Activated CD4-positive, alpha-beta T cell treated with anti-CD3 and anti-CD28 coated beads, Interleukin-2, amount 10 ng/mL, durations not matched to agents 7 days and 5 days (primary cell): ENCODE measurements around the gene CTDNEP1. TPM values are rescaled to one million over a fixed set of nuclear protein-coding genes. Genes with fewer than 3 reads are reported as not detected.
A peak's percentile ranks its signal among the peaks of the same experiment; 100 is the strongest.

Source experiments
- CTCF ChIA-PET: fragments of 350-600 bp; sonication (Branson Sonifier 250); formaldehyde crosslinking; loops from one replicate; lab custom pipeline; 2021; ENCODE audit warnings: antibody characterized with exemption; lab: Charles Lee
- POLR2A ChIA-PET: fragments of 350-600 bp; sonication (Branson Sonifier 250); formaldehyde crosslinking; loops from one replicate; lab custom pipeline; 2021; ENCODE audit warnings: antibody characterized with exemption; lab: Charles Lee
- DNase-seq: peaks from one replicate; pipeline ENCODE4 v3.0.0-alpha.2; 2020
- H3K27ac Mint-ChIP-seq: one replicate; pipeline ENCODE4 v1.8.0; 2021; ENCODE audit warnings: mild to moderate bottlenecking, moderate library complexity, mixed read lengths
- H3K27me3 Mint-ChIP-seq: one replicate; pipeline ENCODE4 v1.8.0; 2021; ENCODE audit warnings: mixed read lengths
- H3K36me3 Mint-ChIP-seq: one replicate; pipeline ENCODE4 v1.8.0; 2021; ENCODE audit warnings: low read depth, mixed read lengths
- H3K4me1 Mint-ChIP-seq: one replicate; pipeline ENCODE4 v1.8.0; 2021; ENCODE audit warnings: mixed read lengths
- H3K4me3 Mint-ChIP-seq: one replicate; pipeline ENCODE4 v1.8.0; 2021; ENCODE audit warnings: mild to moderate bottlenecking, moderate library complexity, mixed read lengths
- H3K9me3 Mint-ChIP-seq: one replicate; pipeline ENCODE4 v1.8.0; 2021; ENCODE audit warnings: mixed read lengths
- total RNA-seq, 2 experiments: library from RNA; stranded (reverse); gene quantifications; one replicate each; pipeline ENCODE4 v1.2.3, GENCODE V29; 2021

CTDNEP1 gene
- total RNA-seq, 2 experiments from 2014 or later: 168 to 183 TPM

- H3K27ac Mint-ChIP-seq: no peak overlapping the region
- H3K4me3 Mint-ChIP-seq: peak overlapping the region; percentile 58
- H3K27me3 Mint-ChIP-seq: peaks cover 33% of the 10 kb centered on the region
- ChIA-PET POLR2A (no interaction called here), CTCF (interaction anchor here (0.6 to 1.3 kb wide), 2 partner anchors 22 to 34 kb away, joined by 3 to 6 read pairs; no protein-coding TSS in a partner anchor)
- peaks cover 4% of the 10 kb centered on the region for H3K36me3 Mint-ChIP-seq
- no peak for DNase-seq
- H3K4me1 Mint-ChIP-seq: peaks cover 26% of the 10 kb centered on the region
- H3K9me3 Mint-ChIP-seq: no peaks in the 10 kb centered on the region
These were observed 12.2 kb upstream of the CTDNEP1 start for GRCh38 chr17:7263801-7264078.

DNA sequence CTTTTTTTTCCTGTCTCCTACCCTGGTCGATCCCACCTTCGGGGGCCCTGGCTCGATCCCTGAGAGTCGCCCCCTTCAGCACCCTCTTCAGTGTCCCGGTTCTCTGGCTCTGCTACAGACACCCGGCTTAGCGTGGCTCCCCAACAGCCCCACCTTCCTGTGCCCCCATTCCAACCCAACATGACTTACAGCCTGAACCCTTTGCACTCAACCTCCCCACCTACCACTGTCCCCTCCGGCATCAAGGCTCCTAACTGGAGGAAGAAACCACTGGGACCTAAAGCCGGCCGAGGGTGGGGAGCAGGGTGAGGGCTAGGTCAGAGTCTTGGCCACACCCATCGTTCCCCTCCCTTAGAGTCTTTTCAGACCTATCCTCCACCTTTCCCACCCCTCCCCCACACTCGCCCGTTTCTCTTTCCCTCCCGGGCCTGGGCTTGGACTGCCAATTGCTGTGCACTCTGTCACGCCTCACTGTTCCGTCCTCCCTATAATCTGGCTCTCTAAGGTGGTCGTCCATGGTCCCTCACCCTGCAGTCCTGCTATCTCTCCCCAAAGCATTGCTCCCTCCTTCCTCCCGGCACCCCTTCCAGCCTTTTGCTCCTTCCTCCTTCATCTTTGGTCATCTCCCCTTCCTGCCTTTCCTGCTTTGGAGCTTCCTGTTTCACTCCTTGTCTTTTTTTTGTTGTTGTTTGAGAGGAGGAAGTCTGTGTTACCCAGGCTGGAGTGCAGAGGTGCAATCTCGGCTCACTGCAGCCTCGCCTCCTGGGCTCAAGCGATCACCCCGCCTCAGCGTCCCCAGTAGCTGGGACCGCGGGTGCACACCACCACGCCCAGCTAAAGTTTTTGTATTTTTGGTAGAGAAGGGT, 11.6 kb upstream of the CTDNEP1 start:
- peak overlapping the region; percentile 58 for H3K4me3 Mint-ChIP-seq
- ChIA-PET POLR2A (no interaction called here), CTCF (interaction anchor here (0.6 kb wide), 1 partner anchor 35 kb away, joined by 6 read pairs; no protein-coding TSS in a partner anchor)
- no peaks in the 10 kb centered on the region for H3K9me3 Mint-ChIP-seq
- H3K27ac Mint-ChIP-seq: peak overlapping the region; percentile 66
- DNase-seq: no peak
- H3K36me3 Mint-ChIP-seq: peaks cover 6% of the 10 kb centered on the region
- H3K4me1 Mint-ChIP-seq: peaks cover 26% of the 10 kb centered on the region
- peaks cover 33% of the 10 kb centered on the region for H3K27me3 Mint-ChIP-seq

- peaks cover 33% of the 10 kb centered on the region for H3K27me3 Mint-ChIP-seq
- peaks cover 26% of the 10 kb centered on the region for H3K4me1 Mint-ChIP-seq
- DNase-seq: no peak
- H3K4me3 Mint-ChIP-seq: peak within 1 kb of the TSS; percentile 58
- no peaks in the 10 kb centered on the region for H3K9me3 Mint-ChIP-seq
- CTCF ChIA-PET: no interaction called here
- H3K36me3 Mint-ChIP-seq: peaks cover 6% of the 10 kb centered on the region
- POLR2A ChIA-PET: interaction anchor here (0.5 kb wide), 1 partner anchor 87 kb away, joined by 4 read pairs; no protein-coding TSS in a partner anchor
- peak within 1 kb of the TSS; percentile 64 for H3K27ac Mint-ChIP-seq
These were observed 10.8 kb upstream of the CTDNEP1 start, which contains the start of gene CLDN7 for GRCh38 chr17:7262192-7262934. CLDN7 (minus strand) TSS chr17:7262478; CDS start chr17:7262043, 435 bp downstream.

DNA sequence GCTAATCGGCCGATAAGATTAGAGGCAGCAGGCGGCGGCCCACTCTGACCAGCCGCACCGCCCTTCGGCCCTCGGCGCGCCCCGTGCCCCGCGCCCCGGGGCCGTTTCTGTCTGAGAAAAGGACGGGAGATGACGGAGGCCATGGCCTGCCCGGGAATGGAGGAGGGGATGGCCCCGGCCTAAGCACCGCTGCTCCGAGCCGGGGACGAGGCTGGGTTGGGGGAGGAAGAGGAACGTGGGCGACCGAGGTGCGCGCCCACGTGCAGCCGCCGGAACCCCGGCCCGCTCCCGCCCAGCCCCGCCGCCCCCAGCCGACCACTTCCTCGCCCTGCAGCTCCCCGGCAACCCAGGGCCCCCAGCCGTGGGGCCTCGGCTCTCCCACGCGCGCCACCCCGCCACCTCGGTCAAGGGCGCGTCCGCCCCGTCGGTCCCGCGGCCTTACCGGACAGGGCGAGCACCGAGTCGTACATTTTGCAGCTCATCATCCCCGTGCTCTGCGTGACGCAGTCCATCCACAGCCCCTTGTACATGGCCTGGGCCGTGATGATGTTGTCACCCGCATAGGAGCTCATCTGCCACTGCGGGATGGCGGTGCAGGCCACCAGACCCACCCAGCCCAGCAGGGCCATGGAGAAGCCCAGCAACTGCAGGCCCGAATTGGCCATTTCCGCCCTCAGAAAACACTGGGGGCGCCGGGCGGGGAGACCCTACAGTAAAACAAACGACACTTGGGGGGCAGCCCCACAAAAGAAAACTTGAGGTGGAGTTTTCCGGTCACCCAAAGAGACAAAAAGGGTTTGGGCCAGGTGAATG, 10.1 kb upstream of the CTDNEP1 start:
- Mint-ChIP-seq H3K9me3 (no peaks in the 10 kb centered on the region), H3K27ac (no peak overlapping the region), H3K4me3 (peak overlapping the region; percentile 49), H3K36me3 (peaks cover 9% of the 10 kb centered on the region), H3K27me3 (peaks cover 30% of the 10 kb centered on the region), H3K4me1 (peaks cover 29% of the 10 kb centered on the region)
- POLR2A ChIA-PET: interaction anchor here (0.5 kb wide), 1 partner anchor 88 kb away, joined by 4 read pairs; no protein-coding TSS in a partner anchor
- CTCF ChIA-PET: no interaction called here
- DNase-seq: no peak

DNA sequence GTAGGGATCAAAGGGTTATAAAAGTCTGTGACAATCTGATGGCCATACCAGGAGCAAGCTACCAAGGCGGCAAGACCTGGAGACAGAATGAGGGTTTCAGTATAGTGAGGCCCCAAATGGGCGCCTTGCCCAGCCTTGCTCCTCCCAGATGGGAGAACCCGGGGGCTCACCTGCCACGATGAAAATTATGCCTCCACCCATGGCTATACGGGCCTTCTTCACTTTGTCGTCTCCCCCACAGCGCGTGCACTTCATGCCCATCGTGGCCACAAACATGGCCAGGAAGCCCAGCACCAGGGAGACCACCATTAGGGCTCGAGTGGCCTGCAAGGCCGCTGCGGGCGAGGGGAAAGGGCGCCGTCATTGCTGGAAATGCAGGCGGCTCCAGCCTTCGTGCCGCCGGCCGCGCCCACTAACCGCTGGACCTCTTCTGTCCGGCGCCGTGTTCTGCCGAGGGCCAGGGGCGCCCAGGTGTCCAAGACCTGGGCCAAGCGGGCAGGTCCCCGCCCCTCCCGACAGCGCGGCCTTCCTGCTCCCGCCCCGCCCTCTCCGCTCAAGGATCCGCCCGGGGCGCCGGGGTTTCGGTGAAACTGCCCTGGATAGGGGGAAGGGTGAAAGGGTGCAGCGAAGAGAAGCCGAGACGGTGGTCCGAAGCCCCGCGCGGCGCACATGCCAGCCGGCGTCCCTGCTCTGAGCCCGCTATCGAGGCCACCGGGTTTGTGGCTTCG, 9.3 kb upstream of the CTDNEP1 start:
- peak; percentile 39 for DNase-seq
- Mint-ChIP-seq H3K9me3 (no peaks in the 10 kb centered on the region), H3K27ac (peak overlapping the region; percentile 31), H3K27me3 (peaks cover 27% of the 10 kb centered on the region), H3K36me3 (peaks cover 13% of the 10 kb centered on the region), H3K4me1 (peaks cover 33% of the 10 kb centered on the region), H3K4me3 (peak overlapping the region; percentile 41)
- CTCF ChIA-PET: no interaction called here
- POLR2A ChIA-PET: no interaction called here

- no peaks in the 10 kb centered on the region for H3K9me3 Mint-ChIP-seq
- ChIA-PET CTCF (interaction anchor here (1.0 kb wide), 1 partner anchor 64 kb away, joined by 5 read pairs; no protein-coding TSS in a partner anchor), POLR2A (interaction anchor here (1.1 kb wide), 1 partner anchor 11 kb away, joined by 3 read pairs; no protein-coding TSS in a partner anchor)
- no peak overlapping the region for H3K4me3 Mint-ChIP-seq
- H3K27me3 Mint-ChIP-seq: peaks cover 27% of the 10 kb centered on the region
- DNase-seq: no peak
- no peak overlapping the region for H3K27ac Mint-ChIP-seq
- H3K4me1 Mint-ChIP-seq: peaks cover 33% of the 10 kb centered on the region
- peaks cover 13% of the 10 kb centered on the region for H3K36me3 Mint-ChIP-seq
These were observed 8.6 kb upstream of the CTDNEP1 start for GRCh38 chr17:7260151-7260550.

- no peaks in the 10 kb centered on the region for H3K9me3 Mint-ChIP-seq
- H3K4me1 Mint-ChIP-seq: peaks cover 37% of the 10 kb centered on the region
- H3K4me3 Mint-ChIP-seq: no peak overlapping the region
- ChIA-PET POLR2A (interaction anchor here (1.1 kb wide), 1 partner anchor 10 kb away, joined by 3 read pairs; no protein-coding TSS in a partner anchor), CTCF (interaction anchor here (0.7 to 1.0 kb wide), 2 partner anchors 22 to 65 kb away, joined by 3 to 5 read pairs; no protein-coding TSS in a partner anchor)
- H3K27me3 Mint-ChIP-seq: peaks cover 26% of the 10 kb centered on the region
- peaks cover 17% of the 10 kb centered on the region for H3K36me3 Mint-ChIP-seq
- DNase-seq: no peak
- H3K27ac Mint-ChIP-seq: no peak overlapping the region
These were observed 8.0 kb upstream of the CTDNEP1 start for GRCh38 chr17:7259555-7259889.

DNA sequence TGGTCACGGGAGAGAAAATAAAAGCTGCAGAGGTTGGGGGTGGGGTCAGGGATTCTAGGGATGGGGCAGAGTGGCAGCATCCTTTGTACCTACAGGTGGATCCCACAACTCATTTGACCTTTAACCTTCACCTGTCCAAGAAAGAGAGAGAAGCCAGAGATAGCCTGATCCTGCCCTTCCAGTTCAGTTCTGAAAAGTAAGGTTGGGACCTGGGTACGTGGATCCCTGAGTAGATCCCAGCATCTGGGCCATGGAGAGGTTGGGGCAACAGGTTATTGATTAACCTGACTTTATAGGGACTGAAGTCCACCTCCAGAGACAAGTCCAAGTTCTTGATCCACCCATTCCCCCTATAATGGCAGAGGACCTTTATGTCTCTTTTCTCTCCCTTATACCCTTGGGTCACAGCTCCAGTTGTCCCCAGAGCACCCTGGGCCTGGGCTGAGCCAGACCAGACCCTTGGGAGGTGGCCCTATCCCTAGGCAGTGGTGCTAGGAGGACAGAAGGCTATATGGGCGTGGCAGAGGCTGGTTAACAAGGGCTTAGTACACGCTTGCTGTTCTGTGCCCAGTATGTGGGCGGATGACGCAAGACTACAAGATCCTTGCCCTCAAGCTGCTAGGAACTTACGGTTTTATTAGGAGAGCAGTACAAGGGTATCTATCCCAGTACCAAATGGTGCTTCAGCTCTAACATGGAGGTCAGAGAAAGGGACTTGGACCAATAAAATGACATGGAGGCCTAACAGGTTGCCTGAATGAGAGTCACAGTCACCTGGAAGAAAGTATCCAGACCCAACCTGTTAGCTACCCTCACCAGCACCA, 7.4 kb upstream of the CTDNEP1 start:
- Mint-ChIP-seq H3K4me1 (peaks cover 38% of the 10 kb centered on the region), H3K4me3 (no peak overlapping the region), H3K36me3 (peaks cover 23% of the 10 kb centered on the region), H3K27me3 (peaks cover 20% of the 10 kb centered on the region), H3K9me3 (no peaks in the 10 kb centered on the region), H3K27ac (no peak overlapping the region)
- POLR2A ChIA-PET: interaction anchor here (1.1 kb wide), 1 partner anchor 10 kb away, joined by 3 read pairs; no protein-coding TSS in a partner anchor
- CTCF ChIA-PET: interaction anchor here (0.6 to 1.0 kb wide), 3 partner anchors 21 to 140 kb away, joined by 3 to 5 read pairs (median 3); no protein-coding TSS in a partner anchor
- no peak for DNase-seq

- peaks cover 34% of the 10 kb centered on the region for H3K4me1 Mint-ChIP-seq
- ChIA-PET CTCF (interaction anchor here (0.6 to 1.2 kb wide), 5 partner anchors 10 to 37 kb away, joined by 3 read pairs; no protein-coding TSS in a partner anchor), POLR2A (no interaction called here)
- no peak overlapping the region for H3K4me3 Mint-ChIP-seq
- H3K27ac Mint-ChIP-seq: no peak overlapping the region
- DNase-seq: no peak
- H3K27me3 Mint-ChIP-seq: peaks cover 3% of the 10 kb centered on the region
- H3K9me3 Mint-ChIP-seq: no peaks in the 10 kb centered on the region
- peaks cover 24% of the 10 kb centered on the region for H3K36me3 Mint-ChIP-seq
These were observed 5.4 kb upstream of the CTDNEP1 start for GRCh38 chr17:7256766-7257456.

GRCh38 chr17:7254511-7254910, 3.0 kb upstream of the CTDNEP1 start:
- peaks cover 22% of the 10 kb centered on the region for H3K36me3 Mint-ChIP-seq
- ChIA-PET POLR2A (no interaction called here), CTCF (interaction anchor here (0.6 to 1.1 kb wide), 4 partner anchors 8 to 432 kb away, joined by 3 to 5 read pairs (median 3); partner anchors contain the start of gene TP53)
- H3K27ac Mint-ChIP-seq: peak overlapping the region; percentile 50
- DNase-seq: no peak
- peak overlapping the region; percentile 32 for H3K4me3 Mint-ChIP-seq
- H3K4me1 Mint-ChIP-seq: peaks cover 36% of the 10 kb centered on the region
- no peaks in the 10 kb centered on the region for H3K9me3 Mint-ChIP-seq
- H3K27me3 Mint-ChIP-seq: no peaks in the 10 kb centered on the region
